Gastrocnemius medialis (tissue), 4 donors: ENCODE data around the gene GALNT2.

Experiments used
- CTCF ChIP-seq, 5 experiments: fragments of 450-650 bp in 3 of 5; fragments of 200-600 bp in 2 of 5; sonication (generic) in 2 of 5; IDR thresholded peaks in 4 of 5; conservative IDR thresholded peaks in 1 of 5; 1 replicate in 4 of 5; 2 replicates in 1 of 5; pipeline ENCODE4 v1.5.1; 2016 to 2019; ENCODE audit warnings: antibody characterized with exemption in 5 of 5, mild to moderate bottlenecking in 3 of 5, moderate library complexity in 3 of 5
- POLR2A ChIP-seq, 2 donors: fragments of 450-650 bp; IDR thresholded peaks; one replicate each; pipeline ENCODE4 v1.6.1; 2017; ENCODE audit warnings: antibody characterized with exemption in 2 of 2, mild to moderate bottlenecking in 2 of 2, moderate library complexity in 2 of 2

- no peak for TF ChIP-seq CTCF (IDR thresholded peaks at IDR 0.05 in 4 of 5, conservative IDR thresholded peaks at IDR 0.05 in 1 of 5)
- no peak for TF ChIP-seq POLR2A (IDR thresholded peaks at IDR 0.05)
Measured at GRCh38 chr1:230087028-230087716, 20.1 kb downstream of the GALNT2 start.
